PC-3 (cell line): ENCODE measurements around the gene NFATC2IP.

Experiments used
- CTCF ChIP-seq: fragments of 300-600 bp; sonication (generic); conservative IDR thresholded peaks from 2 replicates; pipeline ENCODE4 v1.5.1; 2017; ENCODE audit warnings: antibody characterized with exemption, low read depth, mild to moderate bottlenecking, low read length
- EZH2 ChIP-seq: fragments of 300-600 bp; sonication (generic); IDR thresholded peaks from one replicate; pipeline ENCODE4 v1.6.1; 2017; ENCODE audit warnings: antibody characterized with exemption, mild to moderate bottlenecking, low read length; ENCODE audit not compliant: unreplicated experiment
- EZH2phosphoT487 ChIP-seq: fragments of 300-600 bp; sonication (generic); IDR thresholded peaks from 2 replicates; pipeline ENCODE4 v1.6.1; 2018; ENCODE audit warnings: mild to moderate bottlenecking, antibody characterized with exemption, low read length, borderline replicate concordance

GRCh38 chr16:29009838-29010166, 59.1 kb downstream of the NFATC2IP start:
- TF ChIP-seq CTCF, result no peak
- TF ChIP-seq EZH2phosphoT487, result no peak
- TF ChIP-seq EZH2, result no peak
